ENCODE results near the gene PNMA6F. TPM values are rescaled to one million over a fixed set of nuclear protein-coding genes. Genes with fewer than 3 reads are reported as not detected.

The PNMA6F gene
- total RNA-seq, 1 donor from 2014 or later = not detected

DNA sequence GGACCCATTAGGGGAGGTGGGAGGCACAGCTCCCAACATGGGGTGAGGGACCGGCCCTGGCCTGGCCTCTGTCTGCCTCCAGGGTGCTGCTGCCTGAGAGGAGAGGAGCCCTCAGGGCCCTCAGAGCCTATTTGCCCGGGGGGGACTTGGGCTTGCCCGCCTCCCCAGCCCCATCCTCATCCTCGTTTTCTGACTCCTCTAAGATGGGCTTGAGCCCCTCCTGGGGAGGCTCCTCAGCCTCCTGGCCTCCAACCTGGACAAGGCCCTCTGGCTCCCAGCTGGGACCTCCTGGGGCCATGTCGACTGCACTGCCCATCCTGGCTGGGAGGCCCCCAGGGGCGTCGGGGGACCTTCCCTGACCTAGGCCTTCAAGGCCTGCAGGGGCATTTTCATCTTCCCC is 2.8 kb downstream of the PNMA6F start:
- H3K9ac ChIP-seq = no peak overlapping the region
- no peaks in the 10 kb centered on the region for H3K4me1 ChIP-seq
- no peaks in the 10 kb centered on the region for H4K20me1 ChIP-seq (ENCODE audit: low read depth)
- TF ChIP-seq EZH2phosphoT487 (IDR thresholded peaks at IDR 0.05) (no peak), EZH2 (IDR thresholded peaks at IDR 0.05) (no peak), CTCF (IDR thresholded peaks at IDR 0.05) (no peak)
- H3K4me3 ChIP-seq = no peak overlapping the region
- no peaks in the 10 kb centered on the region for H3K36me3 Mint-ChIP-seq
- H2AFZ ChIP-seq (replicated peaks) = no peak overlapping the region
- H3K9me3 ChIP-seq (ENCODE audit: low read depth) = no peaks in the 10 kb centered on the region
- no peak overlapping the region for H3K27ac ChIP-seq
- H3F3A ChIP-seq (ENCODE audit: low read depth) = no peaks in the 10 kb centered on the region
- peaks cover 14% of the 10 kb centered on the region for H3K27me3 ChIP-seq
- no peak for DNase-seq (ENCODE audit: low spot score)
- no peaks in the 10 kb centered on the region for H3K36me3 ChIP-seq
- no peak overlapping the region for H3K27ac Mint-ChIP-seq
- H3K4me3 Mint-ChIP-seq = no peak overlapping the region
- no peak overlapping the region for H3K4me2 ChIP-seq
- H3K27me3 Mint-ChIP-seq (ENCODE audit: insufficient read depth, low read depth) = peaks cover 11% of the 10 kb centered on the region
- peaks cover 9% of the 10 kb centered on the region for H3K9me3 Mint-ChIP-seq
- peaks cover 3% of the 10 kb centered on the region for H3K4me1 Mint-ChIP-seq
- no peaks in the 10 kb centered on the region for H3K79me2 ChIP-seq (ENCODE audit: low read depth)

GRCh38 chrX:153317996-153318722 is 3.4 kb downstream of the PNMA6F start:
- H3K79me2 ChIP-seq (ENCODE audit: low read depth) = no peaks in the 10 kb centered on the region
- no peak overlapping the region for H2AFZ ChIP-seq (replicated peaks)
- no peaks in the 10 kb centered on the region for H3K36me3 ChIP-seq
- H3K9ac ChIP-seq = no peak overlapping the region
- H3K4me2 ChIP-seq = no peak overlapping the region
- no peaks in the 10 kb centered on the region for H3K4me1 ChIP-seq
- no peaks in the 10 kb centered on the region for H3F3A ChIP-seq (ENCODE audit: low read depth)
- H3K36me3 Mint-ChIP-seq = no peaks in the 10 kb centered on the region
- no peak overlapping the region for H3K27ac ChIP-seq
- H4K20me1 ChIP-seq (ENCODE audit: low read depth) = no peaks in the 10 kb centered on the region
- H3K27me3 ChIP-seq = peaks cover 14% of the 10 kb centered on the region
- peaks cover 11% of the 10 kb centered on the region for H3K27me3 Mint-ChIP-seq (ENCODE audit: insufficient read depth, low read depth)
- no peaks in the 10 kb centered on the region for H3K9me3 ChIP-seq (ENCODE audit: low read depth)
- no peak overlapping the region for H3K4me3 Mint-ChIP-seq
- no peak overlapping the region for H3K4me3 ChIP-seq
- DNase-seq (ENCODE audit: low spot score) = no peak
- H3K9me3 Mint-ChIP-seq = peaks cover 9% of the 10 kb centered on the region
- H3K27ac Mint-ChIP-seq = no peak overlapping the region
- peaks cover 3% of the 10 kb centered on the region for H3K4me1 Mint-ChIP-seq
- TF ChIP-seq CTCF (IDR thresholded peaks at IDR 0.05) (no peak), EZH2 (IDR thresholded peaks at IDR 0.05) (no peak), EZH2phosphoT487 (IDR thresholded peaks at IDR 0.05) (no peak)

DNA sequence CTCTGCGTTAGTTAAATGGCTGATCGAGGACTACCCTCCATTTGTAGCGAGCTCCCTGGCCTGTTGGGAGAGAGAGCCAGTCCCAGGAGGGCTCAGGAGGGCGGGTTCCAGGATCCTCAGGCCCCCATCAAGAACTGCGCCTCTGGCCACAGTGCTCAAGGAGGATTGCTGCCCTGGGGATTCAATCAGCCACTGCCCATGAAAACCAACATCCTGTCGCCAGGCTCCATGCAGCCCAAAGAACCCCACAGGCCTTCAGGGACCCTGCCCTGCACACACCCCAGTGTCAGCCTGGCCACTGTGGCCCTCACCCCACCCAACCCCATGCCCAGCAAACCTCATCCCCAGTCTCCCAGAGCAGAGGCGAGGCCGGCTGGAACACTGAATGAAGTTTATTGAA is 4.3 kb downstream of the PNMA6F start:
- no peak overlapping the region for H3K4me2 ChIP-seq
- H3K4me3 ChIP-seq = no peak overlapping the region
- no peak overlapping the region for H3K27ac ChIP-seq
- Mint-ChIP-seq H3K9me3 (peaks cover 9% of the 10 kb centered on the region), H3K27me3 (ENCODE audit: insufficient read depth, low read depth) (peaks cover 11% of the 10 kb centered on the region), H3K27ac (peak overlapping the region; percentile 46), H3K4me3 (no peak overlapping the region), H3K36me3 (no peaks in the 10 kb centered on the region), H3K4me1 (peaks cover 3% of the 10 kb centered on the region)
- peaks cover 14% of the 10 kb centered on the region for H3K27me3 ChIP-seq
- H3K79me2 ChIP-seq (ENCODE audit: low read depth) = no peaks in the 10 kb centered on the region
- no peaks in the 10 kb centered on the region for H3K4me1 ChIP-seq
- H4K20me1 ChIP-seq (ENCODE audit: low read depth) = no peaks in the 10 kb centered on the region
- no peaks in the 10 kb centered on the region for H3K36me3 ChIP-seq
- no peaks in the 10 kb centered on the region for H3K9me3 ChIP-seq (ENCODE audit: low read depth)
- no peak for TF ChIP-seq EZH2 (IDR thresholded peaks at IDR 0.05)
- no peak for TF ChIP-seq EZH2phosphoT487 (IDR thresholded peaks at IDR 0.05)
- TF ChIP-seq CTCF (IDR thresholded peaks at IDR 0.05) = no peak
- H3K9ac ChIP-seq = no peak overlapping the region
- no peaks in the 10 kb centered on the region for H3F3A ChIP-seq (ENCODE audit: low read depth)
- DNase-seq (ENCODE audit: low spot score) = no peak
- H2AFZ ChIP-seq (replicated peaks) = no peak overlapping the region

Data from neural progenitor cell (in vitro differentiated cells).